Measurements from ENCODE around the gene NCAPD3. TPM values are rescaled to one million over a fixed set of nuclear protein-coding genes. Genes with fewer than 3 reads are reported as not detected.
"Not testable (repeated sequence)": the region's sequence is repeated elsewhere in the genome, so short reads cannot be mapped to it uniquely, and the experiment has no call there.

NCAPD3 gene
- total RNA-seq, 1 donor from 2014 or later: 99.9 TPM

DNA sequence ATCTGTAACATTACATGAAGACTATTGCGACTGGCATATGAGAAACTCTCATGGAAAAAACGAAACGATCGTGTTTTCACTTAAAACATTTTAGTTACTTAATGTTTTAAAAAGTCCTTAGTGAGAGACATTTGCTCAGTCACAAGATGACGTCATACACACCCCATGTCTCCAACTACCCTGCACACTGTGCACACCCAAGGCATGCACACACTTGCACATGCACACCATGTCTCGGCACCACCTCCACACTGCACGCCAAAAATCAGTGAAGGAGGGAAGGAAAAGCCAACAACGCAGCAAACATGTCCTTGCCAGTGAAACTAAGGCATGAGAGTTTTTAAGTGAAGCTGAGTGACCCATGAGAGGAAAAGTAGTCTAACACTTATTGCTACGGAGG, 18.0 kb downstream of the NCAPD3 start:
- Mint-ChIP-seq H3K27ac (no peak overlapping the region), H3K9me3 (no peaks in the 10 kb centered on the region), H3K27me3 (ENCODE audit: low read depth) (no peaks in the 10 kb centered on the region), H3K36me3 (ENCODE audit: low read depth) (peaks cover 86% of the 10 kb centered on the region), H3K4me1 (ENCODE audit: low read depth) (peaks cover 4% of the 10 kb centered on the region), H3K4me3 (ENCODE audit: low read depth) (no peak overlapping the region)
- intact Hi-C loops (cut with micrococcal nuclease): loop anchor here (10.0 kb wide), 1 partner anchor 49 kb away; the partner anchor contains the start of genes ACAD8 and THYN1
- no peak for DNase-seq (ENCODE audit: low spot score)

DNA sequence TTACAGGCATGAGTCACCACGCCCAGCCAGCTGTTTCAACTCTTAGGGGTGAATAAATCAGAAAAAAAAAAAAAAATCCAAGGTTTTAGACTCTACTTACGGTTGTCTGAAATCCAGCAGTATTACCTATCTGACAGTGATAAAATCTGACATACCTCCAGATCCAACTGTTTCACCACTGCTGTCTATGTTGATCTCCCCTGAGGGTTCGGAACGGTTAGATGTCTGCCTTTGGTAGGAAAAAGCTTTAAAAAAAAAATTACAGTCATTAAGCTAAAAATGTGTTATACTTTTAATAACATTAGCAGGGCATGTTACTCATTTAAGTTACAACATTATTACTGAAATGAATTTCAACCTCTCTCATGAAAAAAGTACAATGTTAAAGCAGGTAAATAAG, 21.1 kb downstream of the NCAPD3 start:
- Mint-ChIP-seq H3K27ac (no peak overlapping the region), H3K9me3 (no peaks in the 10 kb centered on the region), H3K27me3 (ENCODE audit: low read depth) (no peaks in the 10 kb centered on the region), H3K4me1 (ENCODE audit: low read depth) (peaks cover 1% of the 10 kb centered on the region), H3K36me3 (ENCODE audit: low read depth) (peaks cover 87% of the 10 kb centered on the region), H3K4me3 (ENCODE audit: low read depth) (no peak overlapping the region)
- intact Hi-C loops (cut with micrococcal nuclease): loop anchor here (10.0 kb wide), 1 partner anchor 52 kb away; the partner anchor contains the start of genes ACAD8 and THYN1
- DNase-seq (ENCODE audit: low spot score): no peak

DNA sequence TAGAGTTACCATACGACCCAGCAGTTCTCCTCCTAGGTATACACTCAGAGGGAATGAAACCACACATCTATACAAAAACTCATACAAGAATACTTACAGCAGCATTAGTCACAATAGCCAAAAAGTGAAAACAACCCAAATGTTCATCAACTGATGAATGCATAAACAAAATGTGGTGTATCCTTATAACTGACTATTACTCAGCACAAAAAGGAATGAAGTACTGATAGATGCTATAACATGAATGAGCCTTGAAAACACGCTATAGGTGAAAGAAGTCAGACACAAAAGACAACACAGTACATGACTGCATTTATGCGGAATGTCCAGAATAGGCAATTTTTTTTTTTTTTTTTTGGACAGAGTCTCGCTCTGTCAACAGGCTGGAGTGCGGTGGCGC, 23.1 kb downstream of the NCAPD3 start:
- Mint-ChIP-seq H3K36me3 (ENCODE audit: low read depth) (peaks cover 87% of the 10 kb centered on the region), H3K4me1 (ENCODE audit: low read depth) (peaks cover 2% of the 10 kb centered on the region), H3K9me3 (no peaks in the 10 kb centered on the region), H3K4me3 (ENCODE audit: low read depth) (no peak overlapping the region), H3K27ac (no peak overlapping the region), H3K27me3 (ENCODE audit: low read depth) (no peaks in the 10 kb centered on the region)
- DNase-seq (ENCODE audit: low spot score): no peak
- intact Hi-C loops (cut with micrococcal nuclease): loop anchor here (10.0 kb wide), 1 partner anchor 54 kb away; the partner anchor contains the start of genes ACAD8 and THYN1

DNA sequence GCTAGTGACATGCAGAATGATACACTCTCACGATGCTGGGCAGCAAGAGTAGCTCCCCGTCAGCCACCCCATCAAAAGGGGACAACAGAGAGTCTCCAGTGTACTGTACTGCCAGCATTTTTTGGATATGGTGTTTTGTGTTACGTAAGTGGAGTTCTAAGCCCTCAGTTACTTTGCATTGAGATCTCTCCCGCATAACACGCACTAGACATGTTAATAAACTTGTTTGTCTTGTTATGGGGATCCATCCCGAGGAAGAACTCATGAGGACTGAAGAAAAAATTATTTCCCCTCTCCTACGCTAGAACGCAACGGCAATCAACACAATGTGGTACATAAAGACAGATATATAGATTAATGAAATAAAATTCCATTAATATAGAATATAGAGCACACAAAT, 24.2 kb downstream of the NCAPD3 start:
- Mint-ChIP-seq H3K4me1 (ENCODE audit: low read depth) (peaks cover 2% of the 10 kb centered on the region), H3K9me3 (no peaks in the 10 kb centered on the region), H3K27me3 (ENCODE audit: low read depth) (no peaks in the 10 kb centered on the region), H3K36me3 (ENCODE audit: low read depth) (peaks cover 84% of the 10 kb centered on the region), H3K4me3 (ENCODE audit: low read depth) (no peak overlapping the region), H3K27ac (no peak overlapping the region)
- intact Hi-C loops (cut with micrococcal nuclease): no loop called here
- no peak for DNase-seq (ENCODE audit: low spot score)

DNA sequence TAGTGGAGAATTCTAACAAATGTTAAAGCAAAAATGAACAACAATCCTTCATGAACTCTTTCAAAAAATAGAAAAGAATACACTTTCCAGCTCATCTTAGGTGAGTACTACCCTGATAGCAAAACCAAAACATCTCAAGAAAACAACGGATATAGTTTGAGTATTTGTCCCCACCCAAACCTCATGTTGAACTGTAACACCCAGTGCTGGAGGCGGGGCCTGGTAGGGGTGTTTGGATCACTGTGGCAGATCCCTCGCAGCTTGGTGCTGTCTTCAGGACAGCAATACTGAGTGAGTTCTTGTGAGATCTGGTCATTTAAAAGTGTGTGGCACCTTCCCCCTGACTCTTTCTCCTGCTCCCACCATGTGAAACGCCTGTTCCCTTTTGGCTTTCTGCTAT, 27.0 kb downstream of the NCAPD3 start:
- H3K4me1 Mint-ChIP-seq (ENCODE audit: low read depth): peaks cover 2% of the 10 kb centered on the region
- no peak for DNase-seq (ENCODE audit: low spot score)
- intact Hi-C loops (cut with micrococcal nuclease): no loop called here
- no peak overlapping the region for H3K4me3 Mint-ChIP-seq (ENCODE audit: low read depth)
- H3K9me3 Mint-ChIP-seq: no peaks in the 10 kb centered on the region
- peaks cover 86% of the 10 kb centered on the region for H3K36me3 Mint-ChIP-seq (ENCODE audit: low read depth)
- no peaks in the 10 kb centered on the region for H3K27me3 Mint-ChIP-seq (ENCODE audit: low read depth)
- no peak overlapping the region for H3K27ac Mint-ChIP-seq

DNA sequence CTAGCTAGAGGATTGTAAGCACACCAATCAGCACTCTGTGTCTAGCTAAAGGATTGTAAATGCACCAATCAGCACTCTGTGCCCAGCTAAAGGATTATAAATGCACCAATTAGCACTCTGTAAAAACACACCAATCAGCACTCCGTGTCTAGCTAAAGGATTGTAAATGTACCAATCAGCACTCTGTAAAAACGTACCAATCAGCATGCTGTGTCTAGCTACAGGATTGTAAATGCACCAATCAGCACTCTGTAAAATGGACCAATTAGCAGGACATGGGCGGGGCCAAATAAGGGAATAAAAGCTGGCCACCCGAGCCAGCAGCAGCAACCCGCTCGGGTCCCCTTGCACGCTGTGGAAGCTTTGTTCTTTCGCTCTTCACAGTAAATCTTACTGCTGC, 35.7 kb downstream of the NCAPD3 start:
- DNase-seq (ENCODE audit: low spot score); H3K27me3 Mint-ChIP-seq (ENCODE audit: low read depth); H3K4me3 Mint-ChIP-seq (ENCODE audit: low read depth); H3K4me1 Mint-ChIP-seq (ENCODE audit: low read depth); H3K9me3 Mint-ChIP-seq; H3K27ac Mint-ChIP-seq; intact Hi-C loops (cut with micrococcal nuclease): not testable (repeated sequence)
- peaks cover 89% of the 10 kb centered on the region for H3K36me3 Mint-ChIP-seq (ENCODE audit: low read depth)

DNA sequence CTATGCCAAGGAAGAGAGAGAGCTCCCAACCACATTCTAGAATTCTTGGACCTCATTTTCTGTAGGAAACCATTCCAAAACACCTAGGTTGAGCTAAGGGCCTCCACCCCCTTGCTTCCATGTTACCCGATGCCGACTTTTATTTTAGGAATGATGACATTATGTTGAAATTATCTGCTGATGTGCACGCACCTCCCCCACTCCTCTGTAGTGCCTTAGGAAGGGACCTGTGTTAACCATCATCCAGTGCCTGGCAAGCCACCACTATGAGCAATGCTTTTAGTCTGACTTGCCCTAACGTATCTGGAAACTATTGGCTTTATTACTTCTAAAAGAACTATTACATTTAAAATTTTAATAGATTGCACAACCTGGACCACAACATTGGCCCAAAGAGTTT, 42.1 kb downstream of the NCAPD3 start:
- Mint-ChIP-seq H3K4me3 (ENCODE audit: low read depth) (no peak overlapping the region), H3K4me1 (ENCODE audit: low read depth) (no peaks in the 10 kb centered on the region), H3K36me3 (ENCODE audit: low read depth) (peaks cover 79% of the 10 kb centered on the region), H3K9me3 (no peaks in the 10 kb centered on the region), H3K27me3 (ENCODE audit: low read depth) (no peaks in the 10 kb centered on the region), H3K27ac (no peak overlapping the region)
- intact Hi-C loops (cut with micrococcal nuclease): no loop called here
- no peak for DNase-seq (ENCODE audit: low spot score)

DNA sequence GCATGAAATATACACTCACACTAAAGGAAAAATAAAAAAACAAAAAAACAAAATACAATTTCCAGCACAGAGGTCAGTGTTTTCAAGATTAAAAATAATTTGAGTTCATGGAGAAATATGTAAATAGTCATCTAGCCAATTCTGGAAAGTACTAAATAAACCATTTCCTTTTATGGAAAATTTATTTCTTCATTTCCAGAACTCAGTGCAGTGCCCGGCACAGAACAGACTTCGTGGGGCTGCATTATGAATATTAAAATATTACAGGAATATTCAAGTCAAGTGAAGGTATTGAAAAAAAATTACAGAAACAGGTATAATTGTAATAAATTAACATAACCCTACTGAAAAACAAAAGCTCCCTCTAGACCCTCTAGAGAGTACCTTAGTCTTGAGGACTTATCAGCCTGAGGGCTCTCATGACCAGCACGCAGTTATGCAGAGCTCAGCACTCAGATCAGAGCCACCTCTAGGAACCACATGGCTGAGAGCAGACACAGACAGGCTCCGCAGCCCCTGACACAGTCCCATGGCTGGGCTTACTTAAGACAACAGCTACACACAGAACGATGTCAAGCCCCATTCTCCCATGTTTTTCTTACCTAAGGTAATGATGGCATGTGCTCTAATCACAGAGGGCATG, 45.6 kb downstream of the NCAPD3 start:
- H3K9me3 Mint-ChIP-seq: no peaks in the 10 kb centered on the region
- peaks cover 81% of the 10 kb centered on the region for H3K36me3 Mint-ChIP-seq (ENCODE audit: low read depth)
- intact Hi-C loops (cut with micrococcal nuclease): no loop called here
- no peak overlapping the region for H3K4me3 Mint-ChIP-seq (ENCODE audit: low read depth)
- H3K4me1 Mint-ChIP-seq (ENCODE audit: low read depth): no peaks in the 10 kb centered on the region
- no peak for DNase-seq (ENCODE audit: low spot score)
- H3K27me3 Mint-ChIP-seq (ENCODE audit: low read depth): no peaks in the 10 kb centered on the region
- H3K27ac Mint-ChIP-seq: no peak overlapping the region

DNA sequence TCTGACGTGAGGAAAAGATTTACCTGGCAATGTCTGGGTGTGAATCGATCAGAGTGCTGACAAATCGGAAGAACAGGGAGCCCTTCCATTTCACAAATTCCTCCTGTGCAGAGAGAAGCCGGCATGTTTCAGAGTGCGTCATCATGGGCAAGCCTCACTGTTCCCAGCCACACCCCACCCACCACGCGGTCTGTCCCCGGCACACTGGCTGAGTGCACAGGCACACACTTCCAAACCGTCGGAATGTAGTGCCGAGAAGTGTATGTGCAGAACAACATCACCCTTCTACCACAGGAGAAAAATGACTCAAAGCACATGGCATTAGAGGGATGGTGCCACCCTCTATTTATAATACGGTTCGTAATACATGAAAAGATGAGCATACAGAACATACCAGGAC, 47.5 kb downstream of the NCAPD3 start:
- no peaks in the 10 kb centered on the region for H3K4me1 Mint-ChIP-seq (ENCODE audit: low read depth)
- peaks cover 85% of the 10 kb centered on the region for H3K36me3 Mint-ChIP-seq (ENCODE audit: low read depth)
- no peaks in the 10 kb centered on the region for H3K27me3 Mint-ChIP-seq (ENCODE audit: low read depth)
- DNase-seq (ENCODE audit: low spot score): no peak
- H3K27ac Mint-ChIP-seq: no peak overlapping the region
- intact Hi-C loops (cut with micrococcal nuclease): no loop called here
- H3K4me3 Mint-ChIP-seq (ENCODE audit: low read depth): no peak overlapping the region
- no peaks in the 10 kb centered on the region for H3K9me3 Mint-ChIP-seq

DNA sequence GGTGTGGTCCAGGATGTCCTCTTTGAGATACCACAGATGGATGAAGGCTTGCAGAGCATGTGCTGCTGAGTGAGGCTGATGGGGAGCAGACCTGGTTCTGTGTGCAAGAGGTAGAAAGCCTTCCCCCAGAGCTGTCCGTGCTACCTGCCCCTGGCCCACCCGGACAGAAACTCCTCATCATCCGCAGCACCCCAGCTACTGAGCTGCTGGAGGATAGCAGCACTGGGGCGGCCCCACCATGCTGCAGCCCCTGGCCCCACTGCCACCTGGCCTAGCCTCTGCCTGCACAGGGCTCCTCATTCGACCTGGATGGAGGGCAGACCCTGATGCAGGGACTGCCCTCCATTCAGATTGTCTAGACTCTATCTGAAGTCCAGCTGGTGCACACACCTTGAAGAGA, 50.5 kb downstream of the NCAPD3 start:
- Mint-ChIP-seq H3K9me3 (no peaks in the 10 kb centered on the region), H3K27ac (no peak overlapping the region), H3K4me3 (ENCODE audit: low read depth) (no peak overlapping the region), H3K27me3 (ENCODE audit: low read depth) (no peaks in the 10 kb centered on the region), H3K4me1 (ENCODE audit: low read depth) (no peaks in the 10 kb centered on the region), H3K36me3 (ENCODE audit: low read depth) (peaks cover 84% of the 10 kb centered on the region)
- DNase-seq (ENCODE audit: low spot score): no peak
- intact Hi-C loops (cut with micrococcal nuclease): no loop called here

DNA sequence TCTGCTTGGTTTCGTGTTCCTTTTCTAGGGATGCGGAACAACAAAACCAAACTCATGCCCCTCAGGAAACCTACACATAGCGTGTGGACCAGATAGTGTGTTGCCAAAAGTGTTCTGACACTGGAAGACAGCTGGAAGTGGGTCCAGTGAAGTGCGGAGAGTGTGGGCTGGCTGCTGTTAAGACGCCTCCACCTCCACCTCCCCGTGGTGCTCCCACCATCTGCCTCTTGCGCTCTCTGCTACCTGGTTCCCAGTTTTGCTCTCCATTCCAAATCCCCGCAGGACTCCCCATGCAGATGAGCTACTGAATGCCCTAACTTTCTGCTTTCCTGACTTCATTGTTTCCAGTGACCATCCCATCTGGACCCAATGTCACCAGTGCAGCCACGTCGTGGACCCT, 51.8 kb downstream of the NCAPD3 start:
- DNase-seq (ENCODE audit: low spot score): no peak
- intact Hi-C loops (cut with micrococcal nuclease): no loop called here
- no peak overlapping the region for H3K4me3 Mint-ChIP-seq (ENCODE audit: low read depth)
- no peaks in the 10 kb centered on the region for H3K9me3 Mint-ChIP-seq
- no peak overlapping the region for H3K27ac Mint-ChIP-seq
- H3K27me3 Mint-ChIP-seq (ENCODE audit: low read depth): no peaks in the 10 kb centered on the region
- H3K4me1 Mint-ChIP-seq (ENCODE audit: low read depth): no peaks in the 10 kb centered on the region
- peaks cover 88% of the 10 kb centered on the region for H3K36me3 Mint-ChIP-seq (ENCODE audit: low read depth)

DNA sequence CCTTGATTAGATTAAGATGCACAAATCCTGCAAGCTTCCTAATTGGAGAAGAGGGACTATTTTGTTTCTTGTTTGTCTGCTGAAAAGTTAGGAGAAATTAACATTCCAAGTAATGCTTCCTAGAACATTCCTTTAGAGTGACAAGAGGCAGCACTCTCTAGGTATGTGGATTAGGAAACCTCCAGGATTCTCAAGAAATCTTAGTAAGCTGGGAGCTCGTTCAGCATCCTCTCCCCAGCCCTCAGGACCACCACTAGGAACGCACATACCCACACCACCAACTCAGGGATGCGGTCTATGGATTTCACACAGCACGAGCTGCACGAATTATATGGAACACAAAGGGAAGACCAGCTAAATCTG, 52.9 kb downstream of the NCAPD3 start:
- peaks cover 83% of the 10 kb centered on the region for H3K36me3 Mint-ChIP-seq (ENCODE audit: low read depth)
- no peak overlapping the region for H3K27ac Mint-ChIP-seq
- intact Hi-C loops (cut with micrococcal nuclease): no loop called here
- H3K4me3 Mint-ChIP-seq (ENCODE audit: low read depth): no peak overlapping the region
- H3K27me3 Mint-ChIP-seq (ENCODE audit: low read depth): no peaks in the 10 kb centered on the region
- DNase-seq (ENCODE audit: low spot score): no peak
- no peaks in the 10 kb centered on the region for H3K4me1 Mint-ChIP-seq (ENCODE audit: low read depth)
- H3K9me3 Mint-ChIP-seq: no peaks in the 10 kb centered on the region

DNA sequence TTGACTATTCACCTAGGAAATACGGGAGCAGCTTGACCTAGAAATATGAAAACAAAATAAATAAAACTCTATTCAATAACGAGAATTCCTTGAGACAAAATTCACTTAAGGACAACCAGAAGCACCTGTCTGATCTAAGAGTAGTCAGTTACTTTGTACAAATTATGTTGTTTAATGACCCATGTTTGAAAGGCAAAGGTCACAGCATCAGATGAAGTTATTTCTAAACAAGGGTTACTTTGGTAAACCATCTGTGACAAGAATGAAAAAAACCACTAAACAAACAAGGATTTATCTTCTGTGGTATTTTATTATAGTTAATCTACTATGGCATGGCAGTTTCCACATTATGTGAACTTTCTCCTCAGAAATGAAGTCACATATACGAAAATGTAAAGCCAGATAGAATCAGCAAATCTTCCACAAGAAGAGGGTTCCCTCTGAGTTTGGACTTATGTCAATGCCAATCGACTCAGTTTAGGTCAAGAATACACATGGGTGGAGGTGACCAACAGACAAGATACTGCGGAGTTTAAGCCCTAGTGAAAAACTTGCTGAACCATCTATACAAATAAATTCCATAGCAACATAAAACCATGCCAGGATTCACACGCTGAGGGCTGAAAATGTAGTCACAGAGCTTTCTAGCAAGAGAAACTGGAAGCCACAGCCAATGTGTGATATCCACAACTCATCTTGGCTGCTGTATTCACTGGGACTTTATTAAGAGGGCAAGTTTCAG, 53.4 kb downstream of the NCAPD3 start:
- no peak overlapping the region for H3K4me3 Mint-ChIP-seq (ENCODE audit: low read depth)
- peaks cover 83% of the 10 kb centered on the region for H3K36me3 Mint-ChIP-seq (ENCODE audit: low read depth)
- H3K4me1 Mint-ChIP-seq (ENCODE audit: low read depth): no peaks in the 10 kb centered on the region
- no peaks in the 10 kb centered on the region for H3K9me3 Mint-ChIP-seq
- DNase-seq (ENCODE audit: low spot score): no peak
- intact Hi-C loops (cut with micrococcal nuclease): no loop called here
- H3K27me3 Mint-ChIP-seq (ENCODE audit: low read depth): no peaks in the 10 kb centered on the region
- no peak overlapping the region for H3K27ac Mint-ChIP-seq

Measured in activated T-helper 2 cell treated with anti-CD3 and anti-CD28 coated beads, Interferon-gamma antibody, Interleukin-2, Interleukin-4, amounts not matched to agents 10 μg/mL and 5 μg/mL and 100 μg/mL, durations not matched to agents 14 hours and 24 hours and 36 hours (primary cell).